ENCODE measurements around the gene PABPN1. TPM values are rescaled to one million over a fixed set of nuclear protein-coding genes. Genes with fewer than 3 reads are reported as not detected.

Gene PABPN1
- total and polyA plus RNA-seq, 10 donors, result 52.1 to 152 (median 132) TPM

DNA sequence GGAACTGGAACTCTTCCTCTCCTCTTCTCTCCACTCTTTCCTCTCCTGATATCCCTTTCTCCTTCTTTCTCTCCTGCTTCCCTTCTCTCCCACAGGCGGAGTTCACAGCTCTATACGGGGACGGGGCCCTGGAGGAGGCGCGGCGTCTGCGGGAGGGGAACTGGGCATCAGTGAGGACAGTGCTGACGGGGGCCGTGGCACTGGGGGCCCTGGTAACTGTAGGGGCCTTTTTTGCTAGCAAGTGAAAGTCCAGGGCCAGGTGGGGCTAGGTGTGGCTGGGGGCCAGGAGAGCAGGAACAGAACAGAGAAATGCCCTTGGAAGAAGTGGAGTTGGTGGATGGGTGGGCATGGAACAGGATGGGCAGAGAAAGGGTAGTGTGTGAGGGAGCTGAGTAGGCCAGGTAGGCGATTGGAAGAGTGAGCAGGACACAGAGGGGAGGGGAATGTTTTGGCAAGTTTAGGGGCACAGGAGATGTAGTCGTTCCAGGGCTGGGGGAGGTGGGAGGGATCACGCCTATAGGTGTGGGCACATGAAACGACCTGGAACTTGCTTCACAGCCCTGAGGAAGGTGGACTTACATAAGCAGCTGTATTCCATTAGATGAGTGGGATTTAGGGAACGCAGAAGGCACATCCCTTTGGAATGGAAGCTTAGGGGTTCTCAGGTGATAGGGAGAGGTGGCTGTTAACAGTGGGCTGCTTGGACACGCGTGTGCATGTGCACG lies 12.4 kb upstream of the PABPN1 start:
- 86 to 90% (median 89%) methylated on average over 17 of the region's 17 CpGs for WGBS, 5 donors
- H3K27me3 ChIP-seq (replicated peaks in 1 of 7), result no peaks in the 10 kb centered on the region
- TF ChIP-seq, protein P1, sequence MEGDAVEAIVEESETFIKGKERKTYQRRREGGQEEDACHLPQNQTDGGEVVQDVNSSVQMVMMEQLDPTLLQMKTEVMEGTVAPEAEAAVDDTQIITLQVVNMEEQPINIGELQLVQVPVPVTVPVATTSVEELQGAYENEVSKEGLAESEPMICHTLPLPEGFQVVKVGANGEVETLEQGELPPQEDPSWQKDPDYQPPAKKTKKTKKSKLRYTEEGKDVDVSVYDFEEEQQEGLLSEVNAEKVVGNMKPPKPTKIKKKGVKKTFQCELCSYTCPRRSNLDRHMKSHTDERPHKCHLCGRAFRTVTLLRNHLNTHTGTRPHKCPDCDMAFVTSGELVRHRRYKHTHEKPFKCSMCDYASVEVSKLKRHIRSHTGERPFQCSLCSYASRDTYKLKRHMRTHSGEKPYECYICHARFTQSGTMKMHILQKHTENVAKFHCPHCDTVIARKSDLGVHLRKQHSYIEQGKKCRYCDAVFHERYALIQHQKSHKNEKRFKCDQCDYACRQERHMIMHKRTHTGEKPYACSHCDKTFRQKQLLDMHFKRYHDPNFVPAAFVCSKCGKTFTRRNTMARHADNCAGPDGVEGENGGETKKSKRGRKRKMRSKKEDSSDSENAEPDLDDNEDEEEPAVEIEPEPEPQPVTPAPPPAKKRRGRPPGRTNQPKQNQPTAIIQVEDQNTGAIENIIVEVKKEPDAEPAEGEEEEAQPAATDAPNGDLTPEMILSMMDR (IDR thresholded peaks at IDR 0.05 in 8 of 11, conservative IDR thresholded peaks at IDR 0.05 in 3 of 11), result no peak
- TF ChIP-seq POLR2AphosphoS5 (IDR thresholded peaks at IDR 0.05), result no peak
- no peak for TF ChIP-seq POLR2A (IDR thresholded peaks at IDR 0.05)
- no peak for DNase-seq
- peak overlapping the region in 1 of 8 donors; percentile 86 for H3K27ac ChIP-seq
- no peak overlapping the region for H3K4me3 ChIP-seq
- H3K9me3 ChIP-seq, result no peaks in the 10 kb centered on the region
- peaks cover 0 to 48% (median 1%) of the 10 kb centered on the region in 6 donors for H3K36me3 ChIP-seq
- H3K4me1 ChIP-seq, result peaks cover 8 to 52% (median 37%) of the 10 kb centered on the region in 6 donors
- intact Hi-C loops (cut with DNase I; ENCODE audit: low total_unique reads), result no loop called here

DNA sequence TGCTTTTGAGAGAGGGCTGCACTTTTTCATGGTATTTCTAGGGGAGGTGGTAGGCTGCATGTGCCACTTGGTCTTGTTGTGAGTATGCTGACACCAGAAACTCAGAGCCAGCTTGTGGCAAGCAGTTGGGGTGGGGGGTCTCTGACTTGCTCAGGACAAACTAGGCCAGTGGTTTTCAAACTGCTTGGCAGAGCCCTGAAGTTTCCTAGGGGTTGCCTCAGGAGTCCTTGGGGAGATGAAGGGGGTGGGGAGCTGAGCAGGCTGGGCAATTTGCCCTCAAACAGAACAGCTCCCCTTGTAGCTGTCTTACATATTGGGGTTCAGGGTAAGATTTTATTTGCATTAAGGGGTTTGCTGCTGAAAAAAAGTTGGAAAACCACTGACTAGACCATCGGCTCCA lies 10.7 kb upstream of the PABPN1 start:
- TF ChIP-seq POLR2AphosphoS5 (IDR thresholded peaks at IDR 0.05) (no peak), POLR2A (IDR thresholded peaks at IDR 0.05) (no peak)
- TF ChIP-seq, protein P1 (IDR thresholded peaks at IDR 0.05 in 8 of 11, conservative IDR thresholded peaks at IDR 0.05 in 3 of 11), result no peak
- Histone ChIP-seq H3K4me1 (peaks cover 8 to 49% (median 32%) of the 10 kb centered on the region in 6 donors), H3K27ac (no peak overlapping the region), H3K4me3 (no peak overlapping the region), H3K9me3 (no peaks in the 10 kb centered on the region), H3K27me3 (replicated peaks in 1 of 7) (no peaks in the 10 kb centered on the region), H3K36me3 (peaks cover 0 to 53% (median 1%) of the 10 kb centered on the region in 6 donors)
- DNase-seq, result no peak
- whole genome bisulfite sequencing, 5 donors, result 89 to 100% (median 90%) methylated on average over 1 of the region's 1 CpG
- intact Hi-C loops (cut with DNase I; ENCODE audit: low total_unique reads), result no loop called here

DNA sequence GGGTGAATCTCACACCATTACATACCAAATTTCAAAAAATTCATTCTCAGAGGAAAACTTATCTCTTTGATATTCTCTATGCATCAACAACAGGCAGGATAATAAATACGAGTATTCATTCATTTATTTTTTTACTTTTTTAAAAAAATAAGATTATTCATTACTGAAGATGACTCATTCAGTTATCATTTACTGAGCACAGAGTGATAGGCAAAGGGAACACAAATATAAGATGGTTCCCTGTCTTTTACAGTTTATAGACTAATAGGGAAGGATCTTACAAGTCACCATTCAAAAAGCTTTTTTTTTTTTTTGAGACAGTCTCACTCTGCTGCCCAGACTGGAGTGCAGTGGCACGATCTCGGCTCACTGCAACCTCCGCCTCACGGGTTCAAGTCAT lies 5.0 kb upstream of the PABPN1 start:
- H3K27ac ChIP-seq, result no peak overlapping the region
- intact Hi-C loops (cut with DNase I; ENCODE audit: low total_unique reads), result no loop called here
- H3K4me3 ChIP-seq, result no peak overlapping the region
- peaks cover 0 to 9% (median 7%) of the 10 kb centered on the region in 6 donors for H3K4me1 ChIP-seq
- H3K9me3 ChIP-seq, result no peaks in the 10 kb centered on the region
- peaks cover 0 to 29% (median 0%) of the 10 kb centered on the region in 6 donors for H3K36me3 ChIP-seq
- 89 to 95% (median 92%) methylated on average over 5 of the region's 5 CpGs for WGBS, 5 donors
- DNase-seq, result no peak
- TF ChIP-seq POLR2A (IDR thresholded peaks at IDR 0.05) (no peak), POLR2AphosphoS5 (IDR thresholded peaks at IDR 0.05) (no peak)
- TF ChIP-seq, protein P1 (IDR thresholded peaks at IDR 0.05 in 8 of 11, conservative IDR thresholded peaks at IDR 0.05 in 3 of 11), result no peak
- H3K27me3 ChIP-seq (replicated peaks in 1 of 7), result no peaks in the 10 kb centered on the region
